GM12801 (cell line): ENCODE data around the gene GID8.

Experiments
- TF ChIP-seq, protein P1 (sequence below): IDR thresholded peaks from one replicate; pipeline ENCODE4 v1.5.1; 2011; ENCODE audit warnings: control low read depth; ENCODE audit not compliant: insufficient read length; ENCODE audit errors: extremely low read depth

Gene GID8

GRCh38 chr20:62972845-62973745 is 35.1 kb downstream of the GID8 start:
- TF ChIP-seq, protein P1, sequence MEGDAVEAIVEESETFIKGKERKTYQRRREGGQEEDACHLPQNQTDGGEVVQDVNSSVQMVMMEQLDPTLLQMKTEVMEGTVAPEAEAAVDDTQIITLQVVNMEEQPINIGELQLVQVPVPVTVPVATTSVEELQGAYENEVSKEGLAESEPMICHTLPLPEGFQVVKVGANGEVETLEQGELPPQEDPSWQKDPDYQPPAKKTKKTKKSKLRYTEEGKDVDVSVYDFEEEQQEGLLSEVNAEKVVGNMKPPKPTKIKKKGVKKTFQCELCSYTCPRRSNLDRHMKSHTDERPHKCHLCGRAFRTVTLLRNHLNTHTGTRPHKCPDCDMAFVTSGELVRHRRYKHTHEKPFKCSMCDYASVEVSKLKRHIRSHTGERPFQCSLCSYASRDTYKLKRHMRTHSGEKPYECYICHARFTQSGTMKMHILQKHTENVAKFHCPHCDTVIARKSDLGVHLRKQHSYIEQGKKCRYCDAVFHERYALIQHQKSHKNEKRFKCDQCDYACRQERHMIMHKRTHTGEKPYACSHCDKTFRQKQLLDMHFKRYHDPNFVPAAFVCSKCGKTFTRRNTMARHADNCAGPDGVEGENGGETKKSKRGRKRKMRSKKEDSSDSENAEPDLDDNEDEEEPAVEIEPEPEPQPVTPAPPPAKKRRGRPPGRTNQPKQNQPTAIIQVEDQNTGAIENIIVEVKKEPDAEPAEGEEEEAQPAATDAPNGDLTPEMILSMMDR = no peak

DNA sequence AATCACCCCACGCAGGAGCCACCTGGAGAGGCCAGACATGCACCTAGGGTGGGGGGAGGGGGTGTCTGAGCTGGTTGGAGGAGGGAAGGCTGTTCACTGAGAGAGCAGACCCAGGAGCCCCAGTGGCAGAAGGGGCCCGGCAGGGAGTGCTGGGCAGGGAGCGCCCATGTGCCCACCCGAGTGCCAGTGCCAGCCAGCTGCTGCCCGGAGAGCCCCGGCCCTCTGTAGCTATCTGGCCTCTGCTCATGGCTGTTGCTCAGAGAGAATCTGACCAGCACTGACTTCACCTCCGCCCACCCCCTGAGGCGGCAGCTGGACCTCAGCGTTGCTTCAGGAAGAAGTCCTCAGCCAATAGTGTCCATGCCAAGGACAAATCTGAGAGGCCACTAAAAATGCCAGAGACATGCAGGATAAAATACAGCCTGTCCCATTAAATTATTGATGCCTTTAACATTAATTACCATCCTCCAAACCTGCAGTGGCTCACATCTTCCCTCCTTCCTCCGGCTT is 37.4 kb downstream of the GID8 start:
- TF ChIP-seq, protein P1 = no peak

GRCh38 chr20:62975812-62976508 is 38.0 kb downstream of the GID8 start:
- TF ChIP-seq, protein P1 = no peak

DNA sequence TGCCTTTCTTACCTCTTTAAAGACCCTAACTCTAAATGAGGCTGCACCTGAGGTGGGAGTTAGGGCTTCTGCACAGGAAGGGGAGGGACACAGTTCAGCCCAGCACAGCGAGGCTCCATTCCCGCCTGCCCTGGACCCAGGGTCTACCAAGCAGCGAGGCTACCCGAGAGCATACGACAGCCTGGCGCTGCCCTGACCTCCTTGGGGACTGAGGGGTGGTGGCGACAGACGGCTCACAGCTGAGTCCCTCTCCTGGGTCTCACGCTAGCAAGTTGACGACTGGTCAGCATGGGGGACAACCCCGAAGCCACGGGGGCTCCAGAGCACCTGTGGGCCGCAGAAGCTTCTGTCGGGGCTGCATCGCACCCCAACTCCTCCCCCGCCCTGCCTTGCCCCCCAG is 38.9 kb downstream of the GID8 start:
- TF ChIP-seq, protein P1 = no peak

DNA sequence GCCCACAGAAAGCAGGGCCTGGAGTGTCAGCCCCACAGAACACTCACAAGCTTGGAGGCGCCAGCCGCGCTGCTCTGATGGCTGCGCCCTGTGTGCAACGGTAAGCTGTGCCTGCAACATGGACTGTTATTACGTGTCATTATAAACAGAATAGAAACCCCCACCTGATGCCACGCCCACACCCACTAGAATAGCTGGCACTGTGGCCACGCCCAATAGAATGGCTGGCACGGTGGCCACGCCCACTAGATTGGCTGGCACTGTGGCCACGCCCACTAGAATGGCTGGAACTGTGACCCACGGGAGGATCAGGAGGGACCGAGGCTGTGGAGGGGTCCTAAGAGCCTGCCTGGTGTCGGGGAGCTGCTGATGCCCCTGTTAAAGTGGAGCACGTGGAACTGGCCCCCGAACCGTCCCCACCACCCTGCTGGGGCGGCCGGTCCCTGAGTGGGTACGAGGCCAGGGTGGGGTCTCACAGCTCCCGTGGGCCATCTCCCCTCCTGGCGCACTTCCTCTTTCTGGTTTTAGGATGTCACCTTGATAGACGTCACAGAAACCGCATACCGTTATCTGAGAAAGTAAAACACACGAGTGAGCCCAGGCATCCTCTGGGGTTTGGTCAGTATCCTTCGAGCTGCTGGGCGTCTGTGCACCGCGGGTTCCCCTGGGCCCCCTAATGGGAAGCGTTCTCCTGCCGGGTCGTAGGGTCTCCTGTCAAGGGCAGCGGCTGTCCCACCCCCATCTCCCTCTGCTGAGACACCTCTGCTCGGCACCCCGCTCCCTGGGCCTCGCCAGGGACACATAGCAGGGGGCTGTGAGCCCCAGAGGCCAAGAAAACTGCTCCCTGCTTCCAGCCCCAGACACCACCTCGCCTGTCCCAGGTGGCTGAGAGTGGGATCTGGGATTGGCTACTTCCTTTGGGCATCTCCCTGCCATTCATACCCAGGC is 39.9 kb downstream of the GID8 start:
- TF ChIP-seq, protein P1 = no peak

- TF ChIP-seq, protein P1 = no peak
These were observed 40.6 kb downstream of the GID8 start for GRCh38 chr20:62978561-62978943.
